HepG2 (cell line): ENCODE measurements around the gene PMEL. TPM values are rescaled to one million over a fixed set of nuclear protein-coding genes. Genes with fewer than 3 reads are reported as not detected.

ENCODE experiments used
- ATAC-seq: fragments of 200-7000 bp; cut with Tn5 transposase; 3 replicates; pipeline ENCODE4 v1.9.1; 2020; ENCODE audit warnings: mild to moderate bottlenecking, moderate library complexity
- BruUV-seq: library from RNA; stranded (reverse); fragments of 400-500 nt; replicated peaks from 2 replicates; lab custom pipeline; 2021; lab: Mats Ljungman, UMichigan
- CTCF ChIA-PET: fragments of 300-600 bp; formaldehyde crosslinking; extraction: SDS; loops from one replicate; lab custom pipeline; 2021; ENCODE audit warnings: low total read pairs, inconsistent platforms, low intra/inter-chr PET ratio; lab: Yijun Ruan, JAX
- POLR2A ChIA-PET: fragments of 350-600 bp; sonication (Branson Sonifier 250); formaldehyde crosslinking; loops from one replicate; lab custom pipeline; 2020; ENCODE audit warnings: antibody characterized with exemption, inconsistent platforms; lab: Yijun Ruan, JAX
- DNase-seq: peaks from one replicate; pipeline ENCODE4 v3.0.0-alpha.2; 2015; ENCODE audit warnings: low spot score
- FAIRE-seq: peaks from 3 replicates; lab custom pipeline; 2011; peaks lifted over from hg19 to GRCh38; lab: Jason Lieb, UNC
- H2AFZ ChIP-seq: one replicate; pipeline ENCODE4 v1.6.1; 2011; ENCODE audit warnings: low read length, inconsistent platforms
- H3K27ac ChIP-seq: fragments of 300-600 bp; 3 replicates; pipeline ENCODE4 v1.8.0; 2011; ENCODE audit warnings: mixed run types, mild to moderate bottlenecking, mixed read lengths, low read length, inconsistent platforms; ENCODE audit not compliant: insufficient read depth; ENCODE audit errors: extremely low read length
- H3K27me3 ChIP-seq, 2 experiments: fragments of 200-600 bp in 1 of 2; 2 replicates in 1 of 2; 3 replicates in 1 of 2; pipeline versions ENCODE4 v1.6.0 to v1.8.0; 2011; ENCODE audit warnings: low read length in 2 of 2, mild to moderate bottlenecking in 2 of 2, moderate library complexity in 2 of 2, inconsistent platforms in 1 of 2; ENCODE audit not compliant: insufficient read depth in 2 of 2, control insufficient read depth in 1 of 2
- H3K36me3 ChIP-seq, 2 experiments: fragments of 200-600 bp in 1 of 2; replicated peaks in 1 of 2; 2 replicates in 1 of 2; 3 replicates in 1 of 2; pipeline versions ENCODE4 v1.5.1 to v1.8.0; 2011; ENCODE audit warnings: low read length in 2 of 2, inconsistent platforms in 1 of 2; ENCODE audit not compliant: insufficient read depth in 2 of 2, control insufficient read depth in 1 of 2
- H3K4me1 ChIP-seq: 2 replicates; pipeline ENCODE4 v1.5.1; 2012; ENCODE audit warnings: low read length, inconsistent platforms; ENCODE audit not compliant: insufficient read depth
- H3K4me2 ChIP-seq: 2 replicates; pipeline ENCODE4 v1.6.0; 2011; ENCODE audit warnings: low read depth, low read length, inconsistent platforms
- H3K4me3 ChIP-seq, 3 experiments: fragments of 200-600 bp in 1 of 3; sonication (generic), shearing (Covaris generic) in 1 of 3; replicated peaks in 1 of 3; 2 replicates each; pipeline ENCODE4 v1.5.1; 2011 to 2016; ENCODE audit warnings: low read length in 3 of 3, inconsistent platforms in 2 of 3, low read depth in 2 of 3, mild to moderate bottlenecking in 2 of 3, control low read depth in 1 of 3, mixed read lengths in 1 of 3; ENCODE audit not compliant: insufficient read depth in 1 of 3
- H3K79me2 ChIP-seq: one replicate; pipeline ENCODE4 v1.6.1; 2011; ENCODE audit warnings: low read length, inconsistent platforms; ENCODE audit not compliant: insufficient read depth
- H3K9ac ChIP-seq: 2 replicates; pipeline ENCODE4 v1.6.0; 2011; ENCODE audit warnings: mild to moderate bottlenecking, low read depth, low read length, inconsistent platforms; ENCODE audit not compliant: insufficient read depth
- H3K9me3 ChIP-seq: 2 replicates; pipeline ENCODE4 v1.5.1; 2012; ENCODE audit warnings: mild to moderate bottlenecking, low read length
- H4K20me1 ChIP-seq: 2 replicates; pipeline ENCODE4 v1.6.0; 2011; ENCODE audit warnings: inconsistent platforms, mild to moderate bottlenecking, low read length, moderate library complexity; ENCODE audit not compliant: insufficient read depth
- ATF7 ChIP-seq, 2 experiments: fragments of 450-650 bp in 1 of 2; sonication (generic) in 1 of 2; formaldehyde crosslinking in 1 of 2; IDR thresholded peaks; 2 replicates each; pipeline versions ENCODE4 v1.4.0 to v1.6.1; 2016 to 2020; ENCODE audit warnings: antibody characterized with exemption in 1 of 2, mild to moderate bottlenecking in 1 of 2, missing genetic modification reagents in 1 of 2
- CEBPB ChIP-seq: IDR thresholded peaks from 2 replicates; pipeline ENCODE4 v1.6.1; 2011; ENCODE audit warnings: low read depth, low read length, improper control_type of control experiment, borderline replicate concordance
- CEBPG ChIP-seq: IDR thresholded peaks from 2 replicates; pipeline ENCODE4 v1.6.1; 2016
- PAF1 ChIP-seq: IDR thresholded peaks from 2 replicates; pipeline ENCODE4 v1.6.1; 2016; ENCODE audit warnings: missing genetic modification reagents, missing compliant biosample characterization
- RELA ChIP-seq: sonication (generic); formaldehyde crosslinking; IDR thresholded peaks from 2 replicates; pipeline ENCODE4 v1.4.0; 2020; ENCODE audit warnings: missing genetic modification reagents
- SRSF1 ChIP-seq: fragments of 200-400 bp; formaldehyde crosslinking; optimal IDR thresholded peaks from 2 replicates; pipeline ENCODE3; 2017; ENCODE audit warnings: mild to moderate bottlenecking, low read depth, low read length, moderate library complexity
- ZNF17 ChIP-seq: sonication (generic); formaldehyde crosslinking; IDR thresholded peaks from 2 replicates; pipeline ENCODE4 v1.5.0; 2020; ENCODE audit warnings: mild to moderate bottlenecking, missing genetic modification reagents
- WGBS: methylation state at CpG from one replicate; pipeline ENCODE4 v1.1.6; 2017; ENCODE audit warnings: low lambda C conversion rate; 5-methylcytosine and 5-hydroxymethylcytosine counted together
- in situ Hi-C: cut with HindIII; loops from 2 replicates; pipeline ENCODE4 v1.10.0; 2017; ENCODE audit warnings: low pct_unique_long_range_greater_than_20kb; ENCODE audit not compliant: extremely low pct_ligation_motif_present
- intact Hi-C: fragments of 100-400 bp; cut with micrococcal nuclease; formaldehyde crosslinking; loops from one replicate; pipeline ENCODE4 v1.10.0; 2022; ENCODE audit not compliant: unreplicated experiment
- polyA plus RNA-seq, 8 experiments: library from polyadenylated mRNA; depleted of rRNA in 3 of 8; stranded (reverse) in 7 of 8; unstranded in 1 of 8; fragments of >200 nt; fragmentation: Illumina TruSeq in 4 of 8; extraction: Trizol in 4 of 8; gene quantifications; 2 replicates each; pipeline versions ENCODE4 v1.2.1 to v1.2.3, GENCODE V29; 2011 to 2016; ENCODE audit warnings: low read depth in 4 of 8, missing spikeins in 1 of 8, mixed read lengths in 1 of 8; ENCODE audit not compliant: insufficient read depth in 1 of 8
- total RNA-seq, 5 experiments: library from RNA; depleted of rRNA; stranded (reverse); fragments of >200 nt; fragmentation: Illumina TruSeq; extraction: Trizol; gene quantifications; 2 replicates each; pipeline ENCODE4 v1.2.3, GENCODE V29; 2016; ENCODE audit warnings: low read depth in 1 of 5
- TF ChIP-seq, protein P1 (sequence below), 2 experiments: fragments of 450-650 bp in 1 of 2; sonication (generic) in 1 of 2; formaldehyde crosslinking; IDR thresholded peaks; 2 replicates each; pipeline versions ENCODE4 v1.5.0 to v1.8.0; 2020 to 2022; ENCODE audit warnings: mild to moderate bottlenecking in 1 of 2, missing genetic modification reagents in 1 of 2
- TF ChIP-seq, protein P2 (sequence below): sonication (generic); formaldehyde crosslinking; conservative IDR thresholded peaks from 2 replicates; pipeline ENCODE4 v1.8.0; 2022; ENCODE audit warnings: low read depth, missing genetic modification reagents

PMEL gene
- total and polyA plus RNA-seq, 2 of the 13 experiments (the other 11 are each of a cell fraction or from before 2014, with no cell fraction given), result 0.49 to 3.3 TPM

DNA sequence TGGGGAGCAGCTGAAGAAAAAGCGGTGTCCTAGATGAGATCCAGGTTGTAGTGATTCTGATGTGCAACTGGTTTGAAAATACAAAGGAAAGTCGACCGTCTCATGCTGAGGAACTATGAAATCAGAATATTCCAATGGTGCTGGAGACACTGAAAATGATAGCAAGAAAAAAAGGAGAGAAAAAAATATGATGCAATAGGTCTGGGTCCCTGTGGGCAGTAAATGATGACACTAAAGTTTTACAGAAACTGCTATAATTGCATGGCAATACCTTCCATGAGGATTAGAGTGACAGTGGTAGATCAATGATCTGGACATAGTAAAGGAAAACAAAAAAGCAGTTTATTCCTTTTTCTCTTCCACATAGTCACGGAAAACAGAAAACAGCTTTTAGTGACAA, 40.5 kb downstream of the PMEL start:
- in situ Hi-C loops (loop anchor here (5.0 kb wide), 1 partner anchor 93 kb away; no protein-coding TSS in a partner anchor), intact Hi-C loops (no loop called here)
- Histone ChIP-seq H3K27ac (no peak overlapping the region), H3K4me2 (peak overlapping the region; percentile 67), H3K4me1 (peaks cover 57% of the 10 kb centered on the region), H3K9me3 (no peaks in the 10 kb centered on the region), H3K27me3 (no peaks in the 10 kb centered on the region; a peak in 1 of 5 replicates), H4K20me1 (peaks cover 15% of the 10 kb centered on the region), H3K79me2 (peaks cover 69% of the 10 kb centered on the region), H2AFZ (no peak overlapping the region), H3K4me3 (peak overlapping the region in 1 of 3 experiments; percentile 90; a peak in 1 of 6 replicates), H3K36me3 (peaks cover 0 to 5% of the 10 kb centered on the region in 2 experiments; a peak in 3 of 5 replicates), H3K9ac (peak overlapping the region; percentile 96; the same call in 1 of the 2 replicates)
- WGBS, result 93% methylated on average over 4 of the region's 4 CpGs
- FAIRE-seq (no peak), DNase-seq (no peak), ATAC-seq (no peak)
- 0 out of 2 replicates have a peak, but pooled peaks have one; percentile 33 for TF ChIP-seq CEBPG (CRISPR knock-in tag)
- TF ChIP-seq RELA, result no peak
- peak; percentile 74; the same call in 1 of the 2 replicates for TF ChIP-seq CEBPB
- TF ChIP-seq SRSF1, result no peak
- TF ChIP-seq PAF1 (CRISPR knock-in tag), result no peak
- TF ChIP-seq, protein P1, sequence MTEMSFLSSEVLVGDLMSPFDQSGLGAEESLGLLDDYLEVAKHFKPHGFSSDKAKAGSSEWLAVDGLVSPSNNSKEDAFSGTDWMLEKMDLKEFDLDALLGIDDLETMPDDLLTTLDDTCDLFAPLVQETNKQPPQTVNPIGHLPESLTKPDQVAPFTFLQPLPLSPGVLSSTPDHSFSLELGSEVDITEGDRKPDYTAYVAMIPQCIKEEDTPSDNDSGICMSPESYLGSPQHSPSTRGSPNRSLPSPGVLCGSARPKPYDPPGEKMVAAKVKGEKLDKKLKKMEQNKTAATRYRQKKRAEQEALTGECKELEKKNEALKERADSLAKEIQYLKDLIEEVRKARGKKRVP (CRISPR knock-in tag; IDR thresholded peaks at IDR 0.05), result 0 out of 4 replicates have a peak, but pooled peaks of 1 of the 2 experiments have one; percentile 26
- TF ChIP-seq ATF7 (IDR thresholded peaks at IDR 0.05), result peak; percentile 79
- no peak for TF ChIP-seq ATF7 (CRISPR knock-in tag; IDR thresholded peaks at IDR 0.05)
- TF ChIP-seq, protein P2, sequence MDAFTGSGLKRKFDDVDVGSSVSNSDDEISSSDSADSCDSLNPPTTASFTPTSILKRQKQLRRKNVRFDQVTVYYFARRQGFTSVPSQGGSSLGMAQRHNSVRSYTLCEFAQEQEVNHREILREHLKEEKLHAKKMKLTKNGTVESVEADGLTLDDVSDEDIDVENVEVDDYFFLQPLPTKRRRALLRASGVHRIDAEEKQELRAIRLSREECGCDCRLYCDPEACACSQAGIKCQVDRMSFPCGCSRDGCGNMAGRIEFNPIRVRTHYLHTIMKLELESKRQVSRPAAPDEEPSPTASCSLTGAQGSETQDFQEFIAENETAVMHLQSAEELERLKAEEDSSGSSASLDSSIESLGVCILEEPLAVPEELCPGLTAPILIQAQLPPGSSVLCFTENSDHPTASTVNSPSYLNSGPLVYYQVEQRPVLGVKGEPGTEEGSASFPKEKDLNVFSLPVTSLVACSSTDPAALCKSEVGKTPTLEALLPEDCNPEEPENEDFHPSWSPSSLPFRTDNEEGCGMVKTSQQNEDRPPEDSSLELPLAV (CRISPR knock-in tag), result no peak
- TF ChIP-seq ZNF17 (CRISPR knock-in tag), result no peak
- POLR2A ChIA-PET, result interaction anchor here (0.7 to 10.5 kb wide), 3 partner anchors 49 to 108 kb away, joined by 3 to 108 read pairs (median 37); partner anchors contain the start of genes DNAJC14, ORMDL2, RAB5B and SARNP
- CTCF ChIA-PET, result no interaction called here
- BruUV-seq, result no TSS peak
